Neural crest cell (in vitro differentiated cells): ENCODE results near the gene SCG2. TPM values are rescaled to one million over a fixed set of nuclear protein-coding genes. Genes with fewer than 3 reads are reported as not detected.

ENCODE experiments used
- DNase-seq: peaks from one replicate; pipeline ENCODE4 v3.0.0; 2021; ENCODE audit warnings: low read depth, mixed read lengths, low spot score
- H3K27ac Mint-ChIP-seq: one replicate; pipeline ENCODE4 v1.8.0; 2021; ENCODE audit warnings: mild to moderate bottlenecking, mixed read lengths; ENCODE audit not compliant: unreplicated experiment
- H3K27me3 Mint-ChIP-seq: 2 replicates; pipeline ENCODE4 v1.8.0; 2021; ENCODE audit warnings: low read depth, mild to moderate bottlenecking, mixed read lengths
- H3K36me3 Mint-ChIP-seq: 2 replicates; pipeline ENCODE4 v1.8.0; 2021; ENCODE audit warnings: low read depth, mild to moderate bottlenecking, mixed read lengths
- H3K4me1 Mint-ChIP-seq: 2 replicates; pipeline ENCODE4 v1.8.0; 2021; ENCODE audit warnings: mixed read lengths
- H3K4me3 Mint-ChIP-seq: one replicate; pipeline ENCODE4 v1.8.0; 2021; ENCODE audit warnings: mild to moderate bottlenecking, mixed read lengths
- H3K9me3 Mint-ChIP-seq: 2 replicates; pipeline ENCODE4 v1.8.0; 2021; ENCODE audit warnings: mixed read lengths
- total RNA-seq: library from RNA; stranded (reverse); gene quantifications from 2 replicates; pipeline ENCODE4 v1.2.1, GENCODE V29; 2021
- TF ChIP-seq, protein P1 (sequence below): fragments of 200-600 bp; sonication (generic); conservative IDR thresholded peaks from 2 replicates; pipeline ENCODE4 v1.5.0; 2021; ENCODE audit warnings: antibody characterized with exemption, mild to moderate bottlenecking

Gene SCG2
- total RNA-seq, 1 donor from 2014 or later = 8.8 TPM

DNA sequence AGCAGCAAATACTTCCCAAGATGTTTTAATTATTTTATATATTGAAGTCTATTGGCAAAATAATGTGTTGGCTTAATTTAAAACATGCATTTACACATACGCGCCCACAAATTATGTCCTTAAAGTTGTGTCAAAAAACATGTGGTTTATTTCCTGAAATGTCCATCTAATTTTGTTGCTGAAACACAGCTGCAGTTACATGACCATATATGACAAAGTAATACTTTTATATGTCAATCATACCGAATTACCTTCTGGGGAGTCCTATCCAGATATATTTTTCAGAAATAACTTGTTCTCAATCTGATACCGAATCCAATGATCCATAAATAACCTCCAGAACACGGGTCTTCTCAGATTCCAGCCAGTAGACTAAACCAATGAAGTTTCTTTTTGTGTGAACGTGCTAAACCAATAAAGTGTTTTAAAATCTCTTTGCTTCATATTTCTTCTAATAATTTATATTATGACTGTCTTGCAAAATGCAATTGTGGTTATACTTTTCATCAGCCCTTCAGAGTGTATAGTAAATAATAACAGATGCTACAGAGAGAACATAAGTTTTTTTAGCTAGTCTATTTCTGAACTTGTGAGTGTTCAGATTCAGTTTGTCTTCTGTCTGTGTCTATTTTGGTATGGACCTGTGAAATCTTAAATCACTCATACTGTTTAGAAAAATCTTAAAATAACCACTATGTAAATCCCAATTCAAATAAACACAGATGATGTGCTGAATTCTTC is 2.4 kb downstream of the SCG2 start:
- no peak overlapping the region for H3K4me3 Mint-ChIP-seq
- TF ChIP-seq, protein P1, sequence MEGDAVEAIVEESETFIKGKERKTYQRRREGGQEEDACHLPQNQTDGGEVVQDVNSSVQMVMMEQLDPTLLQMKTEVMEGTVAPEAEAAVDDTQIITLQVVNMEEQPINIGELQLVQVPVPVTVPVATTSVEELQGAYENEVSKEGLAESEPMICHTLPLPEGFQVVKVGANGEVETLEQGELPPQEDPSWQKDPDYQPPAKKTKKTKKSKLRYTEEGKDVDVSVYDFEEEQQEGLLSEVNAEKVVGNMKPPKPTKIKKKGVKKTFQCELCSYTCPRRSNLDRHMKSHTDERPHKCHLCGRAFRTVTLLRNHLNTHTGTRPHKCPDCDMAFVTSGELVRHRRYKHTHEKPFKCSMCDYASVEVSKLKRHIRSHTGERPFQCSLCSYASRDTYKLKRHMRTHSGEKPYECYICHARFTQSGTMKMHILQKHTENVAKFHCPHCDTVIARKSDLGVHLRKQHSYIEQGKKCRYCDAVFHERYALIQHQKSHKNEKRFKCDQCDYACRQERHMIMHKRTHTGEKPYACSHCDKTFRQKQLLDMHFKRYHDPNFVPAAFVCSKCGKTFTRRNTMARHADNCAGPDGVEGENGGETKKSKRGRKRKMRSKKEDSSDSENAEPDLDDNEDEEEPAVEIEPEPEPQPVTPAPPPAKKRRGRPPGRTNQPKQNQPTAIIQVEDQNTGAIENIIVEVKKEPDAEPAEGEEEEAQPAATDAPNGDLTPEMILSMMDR = no peak
- no peak for DNase-seq
- peaks cover 13% of the 10 kb centered on the region for H3K36me3 Mint-ChIP-seq
- peaks cover 10% of the 10 kb centered on the region for H3K4me1 Mint-ChIP-seq
- H3K27me3 Mint-ChIP-seq = no peaks in the 10 kb centered on the region
- no peaks in the 10 kb centered on the region for H3K9me3 Mint-ChIP-seq
- no peak overlapping the region for H3K27ac Mint-ChIP-seq

- Mint-ChIP-seq H3K27me3 (no peaks in the 10 kb centered on the region), H3K27ac (no peak overlapping the region), H3K9me3 (no peaks in the 10 kb centered on the region)
These were observed 3.0 kb downstream of the SCG2 start for GRCh38 chr2:223598994-223599639.

GRCh38 chr2:223597076-223597475 is 5.1 kb downstream of the SCG2 start:
- H3K9me3 Mint-ChIP-seq = peaks cover 4% of the 10 kb centered on the region
- TF ChIP-seq, protein P1 = no peak
- no peak overlapping the region for H3K4me3 Mint-ChIP-seq
- H3K36me3 Mint-ChIP-seq = peaks cover 16% of the 10 kb centered on the region
- H3K27ac Mint-ChIP-seq = no peak overlapping the region
- no peak for DNase-seq
- peaks cover 4% of the 10 kb centered on the region for H3K4me1 Mint-ChIP-seq
- H3K27me3 Mint-ChIP-seq = no peaks in the 10 kb centered on the region

More at GRCh38 chr2:223598994-223599639, 3.0 kb downstream of the SCG2 start:
- TF ChIP-seq, protein P1 = no peak
- H3K36me3 Mint-ChIP-seq = peaks cover 13% of the 10 kb centered on the region
- no peak for DNase-seq
- no peak overlapping the region for H3K4me3 Mint-ChIP-seq
- peaks cover 10% of the 10 kb centered on the region for H3K4me1 Mint-ChIP-seq

DNA sequence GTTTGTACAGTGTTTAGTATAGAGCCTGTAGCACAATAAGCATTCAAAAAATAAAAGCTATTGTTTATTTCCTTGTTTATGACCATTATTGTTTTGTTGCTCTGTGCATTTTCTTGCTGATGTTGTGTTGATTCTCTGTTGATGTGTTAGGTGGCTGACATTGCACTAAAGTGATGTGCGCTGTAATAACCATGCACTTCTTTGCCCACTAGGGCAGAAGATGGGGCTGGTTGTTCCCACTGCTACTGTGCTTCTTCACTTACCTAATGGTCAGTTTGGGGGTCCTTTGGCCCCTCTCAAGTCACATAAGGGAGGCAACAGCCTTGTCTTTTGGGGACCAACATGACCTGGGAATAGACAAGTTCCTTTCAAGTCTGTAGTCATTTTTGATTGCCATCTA is 6.0 kb downstream of the SCG2 start:
- H3K36me3 Mint-ChIP-seq = peaks cover 16% of the 10 kb centered on the region
- H3K27me3 Mint-ChIP-seq = no peaks in the 10 kb centered on the region
- TF ChIP-seq, protein P1 = no peak
- no peaks in the 10 kb centered on the region for H3K4me1 Mint-ChIP-seq
- DNase-seq = no peak
- no peak overlapping the region for H3K4me3 Mint-ChIP-seq
- H3K9me3 Mint-ChIP-seq = peaks cover 4% of the 10 kb centered on the region
- no peak overlapping the region for H3K27ac Mint-ChIP-seq

DNA sequence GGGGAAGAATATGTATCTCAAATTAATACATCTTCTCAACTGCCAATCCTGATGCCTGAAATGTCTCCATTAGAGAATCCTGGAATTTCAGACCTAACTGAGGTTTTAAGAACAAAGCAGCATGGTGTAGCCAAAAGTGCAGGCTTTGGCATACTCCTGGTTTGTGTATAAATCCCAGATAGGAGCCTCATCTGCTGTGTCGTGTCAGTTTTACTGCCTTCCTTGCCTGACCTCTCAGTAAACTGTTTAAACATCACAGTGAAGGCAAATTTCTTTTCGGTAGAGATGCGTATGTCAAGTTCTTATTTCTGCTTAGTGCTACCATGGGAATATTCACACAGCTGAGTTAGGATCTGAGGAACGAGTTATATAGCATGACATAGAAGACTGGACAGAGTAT is 7.3 kb downstream of the SCG2 start:
- peaks cover 4% of the 10 kb centered on the region for H3K9me3 Mint-ChIP-seq
- no peak overlapping the region for H3K27ac Mint-ChIP-seq
- peaks cover 16% of the 10 kb centered on the region for H3K36me3 Mint-ChIP-seq
- TF ChIP-seq, protein P1 = no peak
- H3K4me3 Mint-ChIP-seq = no peak overlapping the region
- H3K4me1 Mint-ChIP-seq = no peaks in the 10 kb centered on the region
- H3K27me3 Mint-ChIP-seq = no peaks in the 10 kb centered on the region
- no peak for DNase-seq
